Daoy (cell line): Measurements from ENCODE around the gene KCNMA1. TPM values are rescaled to one million over a fixed set of nuclear protein-coding genes. Genes with fewer than 3 reads are reported as not detected.

ENCODE experiments used
- DNase-seq: peaks from one replicate; pipeline ENCODE4 v3.0.0-alpha.2; 2015; ENCODE audit warnings: low read depth
- total RNA-seq: library from RNA; depleted of rRNA; stranded (reverse); fragments of >200 nt; shearing (Covaris generic); gene quantifications from 2 replicates; pipeline ENCODE4 v1.2.3, GENCODE V29; 2014

KCNMA1 gene
- total RNA-seq, 1 experiment from 2014 or later: 28.8 TPM

- no peak for DNase-seq
Measured at GRCh38 chr10:77507291-77507880, 130.2 kb downstream of the KCNMA1 start.

- no peak for DNase-seq
Measured at GRCh38 chr10:77506517-77507200, 130.9 kb downstream of the KCNMA1 start.

- peak; percentile 80 for DNase-seq
Measured at GRCh38 chr10:77505431-77506334, 131.9 kb downstream of the KCNMA1 start.

GRCh38 chr10:77504873-77505257 is 132.7 kb downstream of the KCNMA1 start:
- peak; percentile 78 for DNase-seq

- DNase-seq: no peak
Measured at GRCh38 chr10:77504196-77504872, 133.3 kb downstream of the KCNMA1 start.

GRCh38 chr10:77501846-77502261 is 135.8 kb downstream of the KCNMA1 start:
- no peak for DNase-seq

- DNase-seq: peak; percentile 90
Measured at GRCh38 chr10:77501152-77501845, 136.3 kb downstream of the KCNMA1 start.

GRCh38 chr10:77500754-77501151 is 136.9 kb downstream of the KCNMA1 start:
- peak; percentile 68 for DNase-seq

- no peak for DNase-seq
Measured at GRCh38 chr10:77498829-77499228, 138.8 kb downstream of the KCNMA1 start.

GRCh38 chr10:77498210-77498609 is 139.4 kb downstream of the KCNMA1 start:
- DNase-seq: no peak

- DNase-seq: peak; percentile 34
Measured at GRCh38 chr10:77497748-77498147, 139.9 kb downstream of the KCNMA1 start.

- DNase-seq: no peak
Measured at GRCh38 chr10:77496941-77497420, 140.6 kb downstream of the KCNMA1 start.

GRCh38 chr10:77494756-77495541 is 142.7 kb downstream of the KCNMA1 start:
- no peak for DNase-seq

GRCh38 chr10:77494327-77494726 is 143.3 kb downstream of the KCNMA1 start:
- DNase-seq: peak; percentile 70

GRCh38 chr10:77493851-77494261 is 143.8 kb downstream of the KCNMA1 start:
- DNase-seq: peak; percentile 87

GRCh38 chr10:77493239-77493806 is 144.3 kb downstream of the KCNMA1 start:
- no peak for DNase-seq

GRCh38 chr10:77492368-77492994 is 145.1 kb downstream of the KCNMA1 start:
- DNase-seq: no peak

- DNase-seq: peak; percentile 64
Measured at GRCh38 chr10:77490534-77491314, 146.9 kb downstream of the KCNMA1 start.

- no peak for DNase-seq
Measured at GRCh38 chr10:77486517-77486916, 151.1 kb downstream of the KCNMA1 start.
